HG03571 (cell line): Measurements from ENCODE around the gene TCEAL6.
"Not testable (repeated sequence)": the region's sequence is repeated elsewhere in the genome, so short reads cannot be mapped to it uniquely, and the experiment has no call there.

Source experiments
- ATAC-seq: cut with Tn5 transposase; IDR thresholded peaks from one replicate; pipeline ENCODE4 v1.9.1; 2021; ENCODE audit not compliant: unreplicated experiment

TCEAL6 gene

GRCh38 chrX:102142274-102142673 lies at the start of gene TCEAL6:
TSS of gene TCEAL6 (minus strand) at chrX:102142481.
- not testable (repeated sequence) for ATAC-seq

- no peak for ATAC-seq
Observed at GRCh38 chrX:102185967-102186720, 43.9 kb upstream of the TCEAL6 start.

GRCh38 chrX:102155806-102156179 lies 13.5 kb upstream of the TCEAL6 start, which contains the start of gene BEX5:
TSS of gene BEX5 (minus strand) at chrX:102155977. CDS start at chrX:102154265, 1,712 bp downstream.
- no peak for ATAC-seq

- no peak for ATAC-seq
Observed at GRCh38 chrX:102154900-102155805, 12.9 kb upstream of the TCEAL6 start.

GRCh38 chrX:102154218-102154860 lies 12.1 kb upstream of the TCEAL6 start:
- no peak for ATAC-seq

- ATAC-seq: not testable (repeated sequence)
Observed at GRCh38 chrX:102141631-102142030, 650 bp downstream of the TCEAL6 start.

GRCh38 chrX:102140876-102141275 lies 1.4 kb downstream of the TCEAL6 start:
- not testable (repeated sequence) for ATAC-seq

GRCh38 chrX:102138064-102138463 lies 4.2 kb downstream of the TCEAL6 start:
- no peak for ATAC-seq

- ATAC-seq: no peak
Observed at GRCh38 chrX:102129473-102129872, 12.8 kb downstream of the TCEAL6 start.

GRCh38 chrX:102126863-102127262 lies 15.4 kb downstream of the TCEAL6 start:
- ATAC-seq: no peak

GRCh38 chrX:102126080-102126818 lies 16.0 kb downstream of the TCEAL6 start:
- not testable (repeated sequence) for ATAC-seq

GRCh38 chrX:102125436-102125835 lies 16.8 kb downstream of the TCEAL6 start, which contains the start of gene TCEAL2:
TSS of gene TCEAL2 (plus strand) at chrX:102125679. CDS start at chrX:102126831, 1,152 bp downstream.
- ATAC-seq: not testable (repeated sequence)

GRCh38 chrX:102125014-102125413 lies 17.3 kb downstream of the TCEAL6 start:
- ATAC-seq: not testable (repeated sequence)

GRCh38 chrX:102115748-102116147 lies 26.5 kb downstream of the TCEAL6 start:
- ATAC-seq: no peak

- no peak for ATAC-seq
Observed at GRCh38 chrX:102113367-102113766, 28.9 kb downstream of the TCEAL6 start.
